Neuronal stem cell (in vitro differentiated cells): Measurements from ENCODE around the gene MPHOSPH6.

Experiments
- DNase-seq: peaks from one replicate; pipeline ENCODE4 v3.0.0-alpha.2; 2013; ENCODE audit warnings: low spot score
- H2AFZ ChIP-seq: one replicate; pipeline ENCODE4 v1.6.1; 2013; ENCODE audit warnings: mild to moderate bottlenecking, low read length, inconsistent platforms
- H2AK5ac ChIP-seq: 2 replicates; pipeline ENCODE4 v1.6.1; 2013; ENCODE audit warnings: low read depth, mild to moderate bottlenecking, inconsistent platforms, low read length, moderate library complexity, mixed read lengths
- H2BK120ac ChIP-seq: 2 replicates; pipeline ENCODE4 v1.6.1; 2013; ENCODE audit warnings: low read depth, mild to moderate bottlenecking, inconsistent platforms, low read length, moderate library complexity, mixed read lengths
- H2BK12ac ChIP-seq: one replicate; pipeline ENCODE4 v1.6.1; 2013; ENCODE audit warnings: low read length, inconsistent platforms
- H2BK15ac ChIP-seq: 2 replicates; pipeline ENCODE4 v1.6.1; 2013; ENCODE audit warnings: mild to moderate bottlenecking, low read length, inconsistent platforms, mixed read lengths
- H2BK5ac ChIP-seq: one replicate; pipeline ENCODE4 v1.6.1; 2013; ENCODE audit warnings: inconsistent platforms, mild to moderate bottlenecking, low read length, moderate library complexity
- H3K14ac ChIP-seq: one replicate; pipeline ENCODE4 v1.6.1; 2013; ENCODE audit warnings: low read length, inconsistent platforms
- H3K18ac ChIP-seq: 2 replicates; pipeline ENCODE4 v1.6.1; 2013; ENCODE audit warnings: low read length, inconsistent platforms
- H3K23ac ChIP-seq: 2 replicates; pipeline ENCODE4 v1.6.1; 2013; ENCODE audit warnings: low read depth, mild to moderate bottlenecking, mixed read lengths, low read length, inconsistent platforms; ENCODE audit not compliant: poor library complexity
- H3K27ac ChIP-seq: replicated peaks from 3 replicates; pipeline ENCODE4 v1.5.1; 2013; ENCODE audit warnings: low read length, inconsistent platforms
- H3K27me3 ChIP-seq, 3 experiments: 2 replicates each; pipeline ENCODE4 v1.6.1; 2013; ENCODE audit warnings: low read length in 3 of 3, mild to moderate bottlenecking in 2 of 3, inconsistent platforms in 1 of 3, low read depth in 1 of 3, mixed read lengths in 1 of 3, moderate library complexity in 1 of 3; ENCODE audit not compliant: control insufficient read depth in 3 of 3, insufficient read depth in 3 of 3
- H3K36me3 ChIP-seq, 2 donors: replicated peaks in 1 of 2; 2 replicates each; pipeline ENCODE4 v1.6.1; 2013; ENCODE audit warnings: low read length in 2 of 2; ENCODE audit not compliant: control insufficient read depth in 2 of 2, insufficient read depth in 2 of 2
- H3K4ac ChIP-seq: 2 replicates; pipeline ENCODE4 v1.6.1; 2013; ENCODE audit warnings: inconsistent platforms, mild to moderate bottlenecking, low read length, moderate library complexity
- H3K4me1 ChIP-seq, 2 donors: 1 replicate in 1 of 2; 2 replicates in 1 of 2; pipeline ENCODE4 v1.6.1; 2013; ENCODE audit warnings: low read length in 2 of 2, low read depth in 1 of 2; ENCODE audit not compliant: control insufficient read depth in 2 of 2, insufficient read depth in 1 of 2
- H3K4me2 ChIP-seq: one replicate; pipeline ENCODE4 v1.6.1; 2013; ENCODE audit warnings: mild to moderate bottlenecking, low read length, inconsistent platforms; ENCODE audit not compliant: insufficient read depth, poor library complexity, severe bottlenecking
- H3K4me3 ChIP-seq, 2 donors: 2 replicates each; pipeline ENCODE4 v1.5.1; 2013; ENCODE audit warnings: low read length in 2 of 2, mild to moderate bottlenecking in 2 of 2, inconsistent platforms in 1 of 2, moderate library complexity in 1 of 2
- H3K79me1 ChIP-seq: one replicate; pipeline ENCODE4 v1.6.1; 2013; ENCODE audit warnings: low read depth, mild to moderate bottlenecking, inconsistent platforms, low read length, moderate library complexity
- H3K9ac ChIP-seq: one replicate; pipeline ENCODE4 v1.6.1; 2013; ENCODE audit warnings: mild to moderate bottlenecking, low read depth, low read length, inconsistent platforms; ENCODE audit not compliant: poor library complexity
- H3K9me3 ChIP-seq, 2 donors: replicated peaks in 1 of 2; 2 replicates each; pipeline versions ENCODE3 to v1.6.1; 2013; ENCODE audit warnings: low read length in 2 of 2, mild to moderate bottlenecking in 2 of 2, inconsistent platforms in 1 of 2, low read depth in 1 of 2, mixed read lengths in 1 of 2, moderate library complexity in 1 of 2; ENCODE audit not compliant: control insufficient read depth in 2 of 2, insufficient read depth in 1 of 2
- H4K8ac ChIP-seq: one replicate; pipeline ENCODE4 v1.6.1; 2013; ENCODE audit warnings: low read depth, mild to moderate bottlenecking, inconsistent platforms, low read length, moderate library complexity
- H4K91ac ChIP-seq: one replicate; pipeline ENCODE4 v1.6.1; 2013; ENCODE audit warnings: low read length, low read depth, mild to moderate bottlenecking, inconsistent platforms; ENCODE audit not compliant: poor library complexity
- WGBS, 2 donors: extraction: QIAGEN DNeasy Blood & Tissue Kit; methylation state at CpG; one replicate each; pipeline ENCODE4 v1.1.7; 2013; ENCODE audit warnings: missing lambda C conversion rate in 2 of 2, mixed read lengths in 1 of 2; ENCODE audit not compliant: insufficient read length in 2 of 2, insufficient replicate concordance in 1 of 2; ENCODE audit errors: extremely low coverage in 2 of 2; 5-methylcytosine and 5-hydroxymethylcytosine counted together

MPHOSPH6 gene

DNA sequence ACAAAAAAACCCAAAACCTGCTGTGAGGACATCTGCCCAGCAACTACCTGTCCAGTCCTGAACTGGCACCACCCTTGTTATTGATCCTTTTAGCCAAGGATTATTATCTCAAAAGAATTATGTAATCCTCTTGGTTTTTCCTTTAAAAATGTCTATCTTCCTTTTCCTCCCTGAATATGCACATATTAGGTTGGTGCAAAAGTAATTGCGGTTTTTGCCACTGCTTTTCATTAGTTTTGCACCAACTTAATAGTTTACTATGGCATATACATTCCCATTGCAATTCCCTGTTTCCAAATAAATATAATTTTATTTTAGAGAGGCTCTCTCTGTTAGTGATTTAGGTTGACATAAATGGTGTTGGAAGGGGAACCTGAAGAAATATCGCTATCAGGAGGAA is 51.3 kb downstream of the MPHOSPH6 start:
- Histone ChIP-seq H3K79me1 (no peaks in the 10 kb centered on the region), H4K91ac (no peak overlapping the region), H3K4me2 (no peak overlapping the region), H3K4me3 (no peak overlapping the region), H2BK15ac (no peak overlapping the region), H3K36me3 (no peaks in the 10 kb centered on the region), H2BK12ac (no peak overlapping the region), H2BK5ac (no peak overlapping the region), H4K8ac (no peak overlapping the region), H3K27me3 (no peaks in the 10 kb centered on the region), H3K9me3 (no peaks in the 10 kb centered on the region), H2BK120ac (no peak overlapping the region), H3K18ac (no peak overlapping the region), H3K9ac (no peak overlapping the region), H3K4ac (no peak overlapping the region), H3K14ac (no peak overlapping the region), H3K23ac (no peak overlapping the region), H2AK5ac (no peak overlapping the region), H2AFZ (no peak overlapping the region), H3K27ac (no peak overlapping the region), H3K4me1 (no peaks in the 10 kb centered on the region)
- DNase-seq, result no peak
- WGBS, 2 donors, result no CpG with 5 or more reads among the region's 2 CpGs

DNA sequence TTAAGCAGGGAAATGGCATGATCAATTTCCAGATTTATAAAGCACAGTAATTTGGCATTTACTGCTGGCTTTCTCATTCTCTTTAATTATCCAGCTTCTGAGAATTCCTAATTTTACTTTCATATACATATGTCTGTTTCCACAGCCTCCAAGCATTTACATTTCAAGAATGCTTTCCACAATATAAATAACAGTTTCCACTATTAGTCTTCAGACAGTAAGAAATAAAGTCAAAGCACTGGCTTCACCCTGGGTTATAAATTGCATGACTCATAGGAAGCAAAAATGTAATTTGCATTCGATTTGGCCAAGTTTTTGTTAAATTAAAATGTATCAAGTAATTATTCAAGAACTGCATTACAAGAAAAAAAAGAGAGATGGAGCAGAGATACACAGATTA is 53.5 kb downstream of the MPHOSPH6 start:
- H3K27me3 ChIP-seq, result no peaks in the 10 kb centered on the region
- no CpG with 5 or more reads among the region's 1 CpG for WGBS, 2 donors
- no peak overlapping the region for H3K23ac ChIP-seq
- H4K91ac ChIP-seq, result no peak overlapping the region
- no peak overlapping the region for H3K18ac ChIP-seq
- no peaks in the 10 kb centered on the region for H3K79me1 ChIP-seq
- H3K14ac ChIP-seq, result no peak overlapping the region
- no peaks in the 10 kb centered on the region for H3K36me3 ChIP-seq
- no peak overlapping the region for H3K9ac ChIP-seq
- no peak overlapping the region for H4K8ac ChIP-seq
- H2BK15ac ChIP-seq, result no peak overlapping the region
- no peak overlapping the region for H3K27ac ChIP-seq
- no peak overlapping the region for H2BK12ac ChIP-seq
- no peaks in the 10 kb centered on the region for H3K9me3 ChIP-seq
- no peak overlapping the region for H2AK5ac ChIP-seq
- no peak overlapping the region for H3K4me2 ChIP-seq
- no peak for DNase-seq
- no peak overlapping the region for H2BK120ac ChIP-seq
- H3K4ac ChIP-seq, result no peak overlapping the region
- H2BK5ac ChIP-seq, result no peak overlapping the region
- no peak overlapping the region for H2AFZ ChIP-seq
- H3K4me3 ChIP-seq, result no peak overlapping the region
- no peaks in the 10 kb centered on the region for H3K4me1 ChIP-seq

DNA sequence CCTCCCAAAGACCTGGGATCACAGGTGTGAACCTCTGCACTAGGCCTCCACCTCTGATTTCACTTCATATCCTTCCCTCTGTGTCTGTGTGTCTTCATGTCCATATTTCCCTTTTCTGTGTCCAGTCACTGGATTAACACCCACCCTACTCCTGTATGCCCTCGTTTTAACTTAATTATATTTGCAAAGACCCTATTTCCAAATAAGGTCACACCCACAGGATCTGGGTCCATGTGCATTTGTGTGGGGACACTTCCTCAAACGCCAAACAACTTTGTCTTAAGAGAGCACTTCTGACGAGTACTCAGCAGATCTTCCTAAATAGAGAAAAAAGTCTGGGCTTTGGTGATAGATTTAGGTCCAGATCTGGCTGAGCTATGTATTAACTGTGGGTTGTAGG is 56.3 kb downstream of the MPHOSPH6 start:
- no peaks in the 10 kb centered on the region for H3K36me3 ChIP-seq
- H3K27me3 ChIP-seq, result no peaks in the 10 kb centered on the region
- H3K27ac ChIP-seq, result no peak overlapping the region
- H2BK120ac ChIP-seq, result no peak overlapping the region
- no peak overlapping the region for H4K91ac ChIP-seq
- no peak overlapping the region for H2AK5ac ChIP-seq
- no peak overlapping the region for H3K9ac ChIP-seq
- H3K9me3 ChIP-seq, result no peaks in the 10 kb centered on the region
- H2BK5ac ChIP-seq, result no peak overlapping the region
- whole genome bisulfite sequencing, 2 donors, result no CpG with 5 or more reads among the region's 3 CpGs
- H3K4me1 ChIP-seq, result no peaks in the 10 kb centered on the region
- H2AFZ ChIP-seq, result no peak overlapping the region
- no peak overlapping the region for H2BK12ac ChIP-seq
- H2BK15ac ChIP-seq, result no peak overlapping the region
- H3K79me1 ChIP-seq, result no peaks in the 10 kb centered on the region
- no peak overlapping the region for H3K4ac ChIP-seq
- no peak overlapping the region for H3K14ac ChIP-seq
- H4K8ac ChIP-seq, result no peak overlapping the region
- no peak overlapping the region for H3K4me3 ChIP-seq
- no peak overlapping the region for H3K4me2 ChIP-seq
- H3K18ac ChIP-seq, result no peak overlapping the region
- DNase-seq, result no peak
- H3K23ac ChIP-seq, result no peak overlapping the region

DNA sequence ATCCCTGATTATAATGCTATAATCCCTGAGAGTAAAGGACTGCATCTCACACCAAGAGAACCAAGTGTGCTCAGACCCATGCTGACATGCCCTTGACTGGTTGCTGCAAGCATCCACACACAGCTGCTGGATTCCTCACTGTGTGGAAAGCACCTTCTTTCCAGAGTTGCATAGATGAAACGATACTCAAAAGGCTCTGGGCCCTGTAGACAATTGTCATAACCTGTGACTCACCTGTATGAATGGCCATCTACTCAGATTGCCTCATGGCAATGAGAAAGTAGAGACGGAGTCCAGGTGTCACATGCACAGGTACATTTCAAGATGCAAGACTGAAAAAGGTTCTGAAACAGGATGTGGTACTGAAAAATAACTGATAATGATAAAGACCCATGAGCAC is 58.1 kb downstream of the MPHOSPH6 start:
- H3K36me3 ChIP-seq, result no peaks in the 10 kb centered on the region
- no CpG with 5 or more reads among the region's 2 CpGs for WGBS, 2 donors
- no peak for DNase-seq

More for the DNA sequence above, 58.1 kb downstream of the MPHOSPH6 start:
- Histone ChIP-seq H3K27ac (no peak overlapping the region), H4K91ac (no peak overlapping the region), H2BK5ac (no peak overlapping the region), H4K8ac (no peak overlapping the region), H2BK15ac (no peak overlapping the region), H3K18ac (no peak overlapping the region), H2AFZ (no peak overlapping the region), H2BK12ac (no peak overlapping the region), H3K4me3 (no peak overlapping the region), H3K23ac (no peak overlapping the region), H3K4me1 (peaks cover 0 to 2% of the 10 kb centered on the region in 2 donors), H3K27me3 (no peaks in the 10 kb centered on the region), H3K9me3 (no peaks in the 10 kb centered on the region), H3K79me1 (no peaks in the 10 kb centered on the region), H3K4me2 (no peak overlapping the region), H2BK120ac (no peak overlapping the region), H3K14ac (no peak overlapping the region), H3K9ac (no peak overlapping the region), H2AK5ac (no peak overlapping the region), H3K4ac (no peak overlapping the region)
